Fibroblast of peridontal ligament (primary cell): ENCODE data around the gene MED27.

Experiments
- DNase-seq: peaks from one replicate; pipeline ENCODE4 v3.0.0-alpha.2; 2010; ENCODE audit errors: extremely low read depth

MED27 gene

GRCh38 chr9:131880833-131881583, 198.7 kb downstream of the MED27 start:
- no peak for DNase-seq

- DNase-seq = no peak
These were observed 199.8 kb downstream of the MED27 start for GRCh38 chr9:131879911-131880290.

- no peak for DNase-seq
These were observed 200.3 kb downstream of the MED27 start for GRCh38 chr9:131879181-131879910.

DNA sequence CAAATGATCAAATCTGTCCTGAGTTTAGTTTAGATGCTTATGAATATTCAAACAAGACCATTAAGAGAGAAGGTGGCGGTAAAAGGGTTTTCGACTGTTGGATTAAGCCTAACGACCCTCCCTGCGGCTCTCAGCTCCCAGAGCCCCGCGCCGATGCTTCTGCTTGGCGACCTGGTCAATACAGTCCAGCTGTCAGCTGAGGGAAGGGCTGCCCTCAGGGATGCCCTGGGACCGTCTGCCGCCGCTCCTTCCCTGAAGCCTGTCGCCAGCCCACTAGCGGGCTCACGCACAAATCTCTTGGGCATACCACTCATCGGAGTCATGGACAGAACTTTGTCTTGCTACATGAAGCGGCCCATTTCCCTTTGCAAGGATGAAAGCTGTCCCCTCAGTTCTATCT, 203.2 kb downstream of the MED27 start:
- no peak for DNase-seq

GRCh38 chr9:131875828-131876485, 203.7 kb downstream of the MED27 start:
- DNase-seq = peak; percentile 16

DNA sequence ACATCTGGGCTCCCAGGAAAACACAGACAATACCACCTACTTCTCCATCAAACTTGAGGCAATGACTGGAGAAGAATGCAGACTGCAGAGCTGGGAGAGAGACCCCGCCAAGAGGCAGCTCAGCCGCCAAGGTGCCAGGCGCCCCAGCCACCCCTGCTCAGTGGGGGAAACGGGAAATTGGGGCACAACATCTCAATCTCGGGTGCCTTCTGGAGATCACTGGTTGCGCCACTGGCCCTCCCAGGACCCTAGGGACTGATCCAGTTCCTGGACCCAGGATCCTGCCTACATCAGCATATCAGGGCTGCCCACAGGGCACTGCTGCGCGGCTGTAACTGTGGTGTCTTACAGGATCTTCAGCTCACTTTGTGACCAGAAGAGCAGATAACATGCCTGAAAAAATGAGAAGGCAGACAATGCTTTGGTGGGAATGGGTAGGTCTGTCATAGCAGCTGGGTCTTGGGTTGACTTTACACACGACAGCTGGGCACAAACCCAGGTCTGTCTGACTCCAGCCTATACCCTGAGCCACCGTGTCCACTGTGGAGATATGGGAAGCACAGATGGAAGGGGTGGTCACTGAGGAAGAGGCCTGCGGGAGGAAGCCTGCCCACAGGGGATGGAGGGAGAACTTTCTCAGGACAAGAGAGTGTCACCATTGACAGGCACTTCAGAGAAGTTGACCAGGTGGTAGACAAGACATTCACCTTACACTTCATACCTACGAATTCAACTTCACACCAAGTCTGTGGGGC, 204.6 kb downstream of the MED27 start:
- no peak for DNase-seq

GRCh38 chr9:131874447-131874846, 205.2 kb downstream of the MED27 start:
- DNase-seq = no peak

DNA sequence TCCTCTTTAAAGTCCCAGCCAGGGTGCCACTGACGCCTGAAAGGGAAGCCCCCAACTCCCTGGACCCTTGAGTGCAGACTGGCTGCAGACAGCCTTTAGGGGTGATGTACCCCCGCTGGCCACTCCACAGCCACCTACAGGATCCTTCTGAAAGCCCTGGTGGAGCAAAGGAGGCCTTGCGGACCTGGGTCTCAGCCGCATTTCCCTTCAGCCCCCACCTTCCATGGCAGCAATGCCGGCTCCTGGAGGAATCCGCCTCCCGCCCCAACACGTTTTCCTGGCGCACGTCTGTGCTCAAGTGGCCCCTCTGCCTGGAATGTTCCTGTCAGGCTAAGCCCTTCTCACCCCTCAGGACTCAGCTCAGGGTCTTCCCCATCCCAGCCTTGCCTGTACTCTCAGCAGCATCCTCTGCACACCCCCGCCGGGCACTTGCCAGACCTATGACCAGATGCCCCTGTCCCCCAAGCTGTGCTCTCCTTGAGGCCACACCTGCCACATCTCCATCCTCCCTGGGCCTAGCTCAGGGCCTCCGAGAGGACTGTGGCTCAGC, 205.7 kb downstream of the MED27 start:
- DNase-seq = no peak

DNA sequence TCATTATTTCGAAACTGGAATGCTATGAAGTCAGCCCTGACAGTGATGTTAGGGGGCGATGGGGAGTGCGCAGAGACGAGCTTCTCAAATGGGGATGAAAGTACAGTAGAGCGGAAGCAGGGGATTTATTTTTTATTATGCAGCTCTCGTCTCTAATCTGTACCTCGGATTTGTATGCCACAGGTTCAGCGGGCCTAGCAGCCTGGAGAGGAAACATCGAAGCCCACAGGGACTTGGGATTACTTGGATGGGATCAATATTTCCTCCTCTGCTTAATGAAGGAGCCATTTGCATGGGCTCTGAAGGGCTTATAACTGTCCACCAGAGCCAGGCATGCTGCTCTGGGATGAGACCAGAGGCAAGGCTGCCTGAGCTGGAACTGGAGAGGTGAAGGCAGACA, 206.3 kb downstream of the MED27 start:
- DNase-seq = no peak

DNA sequence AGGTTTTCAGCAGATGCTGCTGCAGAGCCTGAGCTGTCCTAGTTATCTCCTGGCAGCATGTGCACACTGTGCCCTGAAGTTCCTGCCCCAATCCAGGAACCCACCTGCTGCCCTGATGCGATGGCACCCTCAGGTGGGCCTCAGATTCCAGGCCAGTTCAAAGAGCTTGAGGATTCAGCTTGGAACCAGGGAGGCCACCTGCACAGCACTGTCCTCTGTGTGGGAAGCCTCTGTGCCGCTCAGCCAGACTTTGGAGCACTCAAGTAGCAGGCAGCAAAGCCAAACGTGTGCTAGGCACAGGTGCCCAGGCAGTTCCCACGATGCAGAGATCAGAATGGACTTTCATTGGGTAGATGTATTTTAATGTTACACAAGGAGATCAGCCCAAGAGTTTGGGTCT, 207.0 kb downstream of the MED27 start:
- DNase-seq = no peak

DNA sequence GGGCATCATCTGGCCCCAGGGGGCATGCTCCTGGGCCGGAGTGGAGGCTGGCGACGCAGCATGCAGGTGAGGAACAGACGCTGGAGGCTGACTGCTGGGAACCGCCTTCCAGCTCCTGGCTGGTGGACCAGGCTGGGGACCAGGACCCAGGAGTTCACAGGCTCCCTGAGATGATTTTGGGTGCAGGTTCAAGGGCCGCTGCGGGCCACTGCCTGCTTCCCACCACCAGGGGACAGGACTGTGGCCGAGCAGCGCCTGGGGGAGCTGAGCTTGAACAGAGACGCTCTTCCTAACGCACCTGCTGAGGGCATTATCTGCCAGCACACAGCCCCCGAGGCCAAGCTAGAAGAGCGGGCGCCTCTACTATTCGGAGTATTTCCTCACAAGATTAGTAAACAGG, 207.7 kb downstream of the MED27 start:
- DNase-seq = no peak

DNA sequence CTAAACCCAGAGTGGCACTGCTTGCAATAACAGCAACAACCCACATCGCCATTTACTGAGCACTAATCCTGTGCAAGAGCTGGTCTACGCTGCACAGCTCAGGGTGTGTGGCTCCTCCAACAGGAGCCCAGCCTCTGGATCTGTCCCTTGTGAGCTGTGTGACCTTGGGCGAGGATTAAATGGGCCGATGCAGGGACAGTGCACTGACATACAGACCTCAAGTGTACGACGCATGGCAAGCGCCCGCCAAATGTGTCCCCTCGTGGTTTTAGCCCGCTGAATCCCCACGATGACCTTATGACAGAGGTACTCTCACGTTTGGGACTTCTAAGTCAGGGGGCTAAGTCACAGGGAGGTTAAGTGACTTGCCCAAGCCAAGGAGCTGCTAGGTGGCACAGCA, 209.5 kb downstream of the MED27 start:
- no peak for DNase-seq

DNA sequence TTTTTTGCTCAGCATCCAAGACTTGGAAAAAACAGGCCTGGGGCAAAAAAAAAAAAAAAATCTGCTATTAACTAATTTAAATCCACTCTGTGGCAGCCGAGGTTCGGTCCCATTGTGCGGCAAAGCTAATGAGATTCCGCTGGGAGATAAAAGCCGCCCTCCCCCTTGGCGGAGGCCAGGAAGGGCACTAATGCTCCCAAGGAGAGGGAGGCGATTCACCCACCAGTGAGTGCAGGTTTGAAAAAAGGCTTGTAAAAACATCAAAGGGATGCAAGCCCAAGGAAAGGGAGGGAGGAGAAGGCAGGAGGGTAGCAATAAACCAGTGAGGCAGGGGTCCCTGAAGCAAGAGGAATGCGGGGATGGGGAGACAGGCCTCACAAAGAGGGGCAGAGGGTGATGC, 210.3 kb downstream of the MED27 start:
- DNase-seq = no peak

DNA sequence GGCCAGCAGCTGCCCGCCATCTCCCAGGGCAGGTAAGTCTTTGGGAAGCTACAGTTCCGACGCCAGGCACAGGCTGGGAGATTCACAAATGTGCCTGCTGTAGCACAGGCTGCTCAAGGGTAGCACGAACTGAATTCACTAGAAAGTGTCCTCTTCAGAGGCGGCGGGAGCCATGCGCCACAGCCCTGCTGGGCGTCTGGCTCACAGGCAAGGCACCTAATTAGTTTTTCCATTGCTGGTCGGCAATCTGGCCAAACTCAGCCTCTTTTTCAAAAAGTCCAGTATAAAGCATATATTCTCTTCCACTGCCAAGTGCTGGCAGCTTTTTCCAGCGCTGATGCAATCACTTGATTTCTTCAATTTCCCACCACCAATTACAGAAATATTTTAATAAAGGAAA, 210.9 kb downstream of the MED27 start:
- peak; percentile 80 for DNase-seq

DNA sequence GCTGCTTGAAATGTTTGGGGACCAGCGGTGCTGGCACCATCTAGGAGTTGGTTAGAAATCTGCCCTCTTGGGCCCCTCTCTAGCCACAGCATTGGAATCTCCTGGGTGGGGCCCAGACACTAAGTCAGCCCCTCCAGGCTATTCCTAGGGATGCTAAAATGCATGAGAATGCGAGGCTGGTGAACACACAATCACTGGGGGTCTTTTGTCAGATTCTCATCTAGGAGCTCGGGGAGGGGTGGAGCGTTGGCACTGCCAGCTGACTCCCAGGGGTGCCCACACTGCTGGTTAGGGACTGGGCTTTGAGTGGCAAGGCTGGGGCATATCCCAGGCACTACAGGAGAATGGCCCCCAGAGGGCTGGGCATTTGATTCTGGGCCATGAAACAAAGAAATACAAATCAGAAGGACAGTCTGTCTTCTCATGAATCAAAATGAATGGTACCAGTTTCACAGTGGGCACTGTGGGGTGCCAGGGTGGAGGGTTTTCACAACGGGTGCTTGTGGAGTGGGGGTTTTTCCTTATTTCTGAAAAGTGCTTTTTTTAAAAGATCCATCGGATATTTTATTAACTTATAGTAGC, 212.0 kb downstream of the MED27 start:
- no peak for DNase-seq

DNA sequence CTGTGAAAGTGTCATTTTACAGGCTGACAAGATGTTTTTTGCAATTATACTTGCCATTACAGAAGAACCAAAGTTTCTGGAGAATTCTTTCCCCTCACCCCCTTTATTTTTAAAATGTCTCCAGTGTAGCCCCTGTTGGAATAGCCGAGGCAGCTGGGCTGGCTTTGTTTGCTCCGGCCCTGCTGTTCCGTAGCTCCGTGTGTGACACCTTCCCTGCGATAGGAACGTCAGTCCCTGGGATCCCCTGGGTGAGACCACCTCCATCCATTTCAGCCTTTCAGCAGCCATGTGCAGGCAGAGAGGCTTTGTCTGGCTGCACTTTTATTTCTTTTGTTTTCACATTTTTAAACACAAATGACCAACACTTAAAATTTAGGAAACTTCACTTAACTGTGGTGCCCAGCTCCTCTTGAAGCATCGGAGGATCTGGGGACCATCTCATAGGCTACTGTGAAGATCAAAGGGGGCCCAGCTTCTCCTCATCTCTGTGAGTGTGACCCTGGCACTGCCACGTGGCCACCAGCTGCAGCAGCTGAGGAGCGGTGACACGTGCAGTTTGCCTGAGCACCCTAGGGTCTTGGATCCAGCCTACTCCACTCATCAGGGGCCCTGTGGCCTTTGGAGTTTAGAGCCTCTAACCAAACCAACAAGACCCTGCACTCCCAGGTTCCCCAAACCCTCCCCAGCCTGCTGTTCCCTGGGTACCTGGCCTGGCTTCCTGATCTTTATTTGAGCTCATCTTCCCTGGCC, 214.0 kb downstream of the MED27 start:
- no peak for DNase-seq

GRCh38 chr9:131864531-131864930, 215.1 kb downstream of the MED27 start:
- no peak for DNase-seq

DNA sequence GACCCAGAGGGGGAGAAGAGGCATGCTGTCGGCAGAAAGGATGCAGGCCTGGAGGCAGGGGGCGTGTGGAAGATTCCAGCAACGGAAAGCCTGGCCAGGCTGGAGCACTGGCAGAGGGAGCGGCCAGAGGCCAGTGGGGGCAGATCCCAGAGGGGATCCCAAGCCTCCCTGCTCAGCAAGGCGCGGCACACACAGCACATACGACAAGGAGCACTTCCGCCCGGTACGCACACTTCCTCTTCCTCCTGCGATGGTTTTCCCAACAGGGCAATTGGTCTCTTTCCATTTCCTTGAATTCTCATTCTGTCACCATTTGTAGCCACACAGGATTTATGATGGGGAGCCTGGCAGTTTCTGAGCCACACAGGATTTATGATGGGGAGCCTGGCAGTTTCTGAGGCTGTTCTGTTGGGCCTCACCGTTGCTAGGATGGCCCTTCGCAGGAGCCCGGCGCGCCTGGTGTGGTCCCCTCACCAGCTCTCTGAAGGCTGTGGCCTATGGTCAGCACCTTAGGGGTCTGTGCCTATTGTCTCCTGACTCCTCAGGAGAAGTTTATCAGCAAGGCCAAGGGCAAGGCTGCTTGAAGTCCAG, 216.3 kb downstream of the MED27 start:
- DNase-seq = no peak

GRCh38 chr9:131862261-131862660, 217.4 kb downstream of the MED27 start:
- DNase-seq = no peak

- DNase-seq = no peak
These were observed 219.2 kb downstream of the MED27 start for GRCh38 chr9:131860430-131860829.
